Ascending aorta (tissue), 2 donors: ENCODE results near the gene SMIM7. TPM values are rescaled to one million over a fixed set of nuclear protein-coding genes. Genes with fewer than 3 reads are reported as not detected.

Source experiments
- DNase-seq, 2 donors: peaks; one replicate each; pipeline ENCODE4 v3.0.0-alpha.2; 2019; ENCODE audit warnings: low spot score in 2 of 2
- H3K27ac ChIP-seq, 2 donors: fragments of 200-600 bp; sonication (generic); one replicate each; pipeline ENCODE4 v1.5.1; 2016 to 2017; ENCODE audit warnings: mild to moderate bottlenecking in 1 of 2
- H3K27me3 ChIP-seq: fragments of 200-600 bp; sonication (generic); one replicate; pipeline ENCODE4 v1.5.1; 2017
- H3K36me3 ChIP-seq, 2 donors: fragments of 200-600 bp; sonication (generic); one replicate each; pipeline ENCODE4 v1.5.1; 2016
- H3K4me1 ChIP-seq, 2 donors: fragments of 200-600 bp; sonication (generic); one replicate each; pipeline ENCODE4 v1.5.1; 2016 to 2017; ENCODE audit warnings: mild to moderate bottlenecking in 1 of 2
- H3K4me3 ChIP-seq, 2 donors: fragments of 200-600 bp; sonication (generic); one replicate each; pipeline ENCODE4 v1.5.1; 2016 to 2017; ENCODE audit warnings: mild to moderate bottlenecking in 1 of 2
- H3K9me3 ChIP-seq, 2 donors: fragments of 200-600 bp; sonication (generic); one replicate each; pipeline ENCODE4 v1.5.1; 2016
- CTCF ChIP-seq, 3 experiments: fragments of 200-600 bp in 2 of 3; fragments of 450-650 bp in 1 of 3; sonication (generic) in 2 of 3; IDR thresholded peaks; one replicate each; pipeline ENCODE4 v1.5.1; 2016 to 2019; ENCODE audit warnings: antibody characterized with exemption in 3 of 3, mild to moderate bottlenecking in 1 of 3, moderate library complexity in 1 of 3
- intact Hi-C: fragments of 100-400 bp; cut with DNase I; formaldehyde crosslinking; loops from one replicate; pipeline ENCODE4 v1.15.1; 2023
- total RNA-seq: library from RNA; depleted of rRNA; stranded (reverse); fragments of >200 nt; gene quantifications from one replicate; pipeline ENCODE4 v1.1.0, GENCODE V29; 2016

The SMIM7 gene
- total RNA-seq, 1 donor from 2014 or later, result 16.7 TPM

- no peak for DNase-seq
- Histone ChIP-seq H3K9me3 (no peaks in the 10 kb centered on the region), H3K27me3 (no peaks in the 10 kb centered on the region), H3K4me3 (no peak overlapping the region), H3K27ac (no peak overlapping the region), H3K4me1 (peaks cover 4 to 13% of the 10 kb centered on the region in 2 donors), H3K36me3 (peaks cover 0 to 5% of the 10 kb centered on the region in 2 donors)
- no peak for TF ChIP-seq CTCF (IDR thresholded peaks at IDR 0.05)
- intact Hi-C loops, result no loop called here
Measured at GRCh38 chr19:16621165-16621800, 38.7 kb downstream of the SMIM7 start.

GRCh38 chr19:16620584-16620983, 39.4 kb downstream of the SMIM7 start:
- H3K36me3 ChIP-seq, result peaks cover 0 to 5% of the 10 kb centered on the region in 2 donors
- no peak for DNase-seq
- H3K4me1 ChIP-seq, result peaks cover 4 to 9% of the 10 kb centered on the region in 2 donors
- no peak overlapping the region for H3K4me3 ChIP-seq
- H3K27ac ChIP-seq, result no peak overlapping the region
- H3K27me3 ChIP-seq, result no peaks in the 10 kb centered on the region
- no peak for TF ChIP-seq CTCF (IDR thresholded peaks at IDR 0.05)
- no peaks in the 10 kb centered on the region for H3K9me3 ChIP-seq
- intact Hi-C loops, result no loop called here

- H3K36me3 ChIP-seq, result peaks cover 0 to 5% of the 10 kb centered on the region in 2 donors
- intact Hi-C loops, result no loop called here
- TF ChIP-seq CTCF (IDR thresholded peaks at IDR 0.05), result no peak
- no peak overlapping the region for H3K27ac ChIP-seq
- no peak overlapping the region for H3K4me3 ChIP-seq
- H3K27me3 ChIP-seq, result no peaks in the 10 kb centered on the region
- H3K9me3 ChIP-seq, result no peaks in the 10 kb centered on the region
- H3K4me1 ChIP-seq, result peaks cover 4 to 9% of the 10 kb centered on the region in 2 donors
- DNase-seq, result no peak
Measured at GRCh38 chr19:16620018-16620417, 39.9 kb downstream of the SMIM7 start.

- H3K27ac ChIP-seq, result no peak overlapping the region
- DNase-seq, result no peak
Measured at GRCh38 chr19:16619457-16619856, 40.5 kb downstream of the SMIM7 start.

GRCh38 chr19:16618248-16618647, 41.7 kb downstream of the SMIM7 start:
- intact Hi-C loops, result no loop called here
- DNase-seq, result no peak
- Histone ChIP-seq H3K27me3 (no peaks in the 10 kb centered on the region), H3K4me1 (peaks cover 4 to 9% of the 10 kb centered on the region in 2 donors), H3K4me3 (no peak overlapping the region), H3K9me3 (no peaks in the 10 kb centered on the region), H3K27ac (no peak overlapping the region), H3K36me3 (no peaks in the 10 kb centered on the region)
- TF ChIP-seq CTCF (IDR thresholded peaks at IDR 0.05), result no peak

More at GRCh38 chr19:16619457-16619856, 40.5 kb downstream of the SMIM7 start:
- no peaks in the 10 kb centered on the region for H3K27me3 ChIP-seq
- no peaks in the 10 kb centered on the region for H3K9me3 ChIP-seq
- peaks cover 0 to 5% of the 10 kb centered on the region in 2 donors for H3K36me3 ChIP-seq
- intact Hi-C loops, result no loop called here
- no peak for TF ChIP-seq CTCF (IDR thresholded peaks at IDR 0.05)
- H3K4me3 ChIP-seq, result no peak overlapping the region
- peaks cover 4 to 9% of the 10 kb centered on the region in 2 donors for H3K4me1 ChIP-seq
